Ovary (tissue), 9 donors: ENCODE measurements around the gene DNAH8. TPM values are rescaled to one million over a fixed set of nuclear protein-coding genes. Genes with fewer than 3 reads are reported as not detected.
"Not testable (repeated sequence)": the region's sequence is repeated elsewhere in the genome, so short reads cannot be mapped to it uniquely, and the experiment has no call there.

Experiments
- DNase-seq, 5 donors: peaks; one replicate each; pipeline ENCODE4 v3.0.0-alpha.2; 2019 to 2020
- H3K27ac ChIP-seq, 2 donors: fragments of 200-600 bp; one replicate each; pipeline versions ENCODE4 v1.5.1 to v1.8.0; 2019 to 2022
- H3K27me3 ChIP-seq: fragments of 200-600 bp; one replicate; pipeline ENCODE4 v1.8.0; 2022
- H3K36me3 ChIP-seq: fragments of 200-600 bp; sonication (generic); one replicate; pipeline ENCODE4 v1.5.1; 2019
- H3K4me1 ChIP-seq: one replicate; pipeline ENCODE4 v1.8.1; 2013; ENCODE audit warnings: mild to moderate bottlenecking, moderate library complexity; ENCODE audit not compliant: insufficient read depth
- H3K4me3 ChIP-seq: fragments of 200-600 bp; sonication (generic); one replicate; pipeline ENCODE4 v1.5.1; 2017
- H3K9me3 ChIP-seq, 2 donors: fragments of 200-600 bp in 1 of 2; sonication (generic) in 1 of 2; one replicate each; pipeline versions ENCODE4 v1.5.1 to v1.8.1; 2013 to 2019; ENCODE audit warnings: mild to moderate bottlenecking in 1 of 2, moderate library complexity in 1 of 2
- EP300 ChIP-seq: sonication (generic); formaldehyde crosslinking; IDR thresholded peaks from one replicate; pipeline ENCODE4 v1.6.1; 2017; ENCODE audit warnings: antibody characterized with exemption
- POLR2A ChIP-seq: fragments of 450-650 bp; IDR thresholded peaks from one replicate; pipeline ENCODE4 v1.6.1; 2017; ENCODE audit warnings: antibody characterized with exemption, mild to moderate bottlenecking, moderate library complexity
- WGBS, 3 donors: extraction: QIAGEN DNeasy Blood & Tissue Kit in 1 of 3; methylation state at CpG; one replicate each; pipeline versions ENCODE4 v1.1.5 to v1.1.7; 2013 to 2017; 5-methylcytosine and 5-hydroxymethylcytosine counted together
- intact Hi-C, 4 donors: fragments of 100-400 bp; cut with DNase I; formaldehyde crosslinking; loops; one replicate each; pipeline versions ENCODE4 v1.11.0 to v1.15.1; 2022 to 2023
- polyA plus RNA-seq, 2 donors: library from polyadenylated mRNA; stranded (reverse); fragments of 200-250 nt in 1 of 2; fragments of 350-450 nt in 1 of 2; fragmentation: Illumina TruSeq in 1 of 2; extraction: RNeasy Lipid Tissue Mini Kit (QIAGEN cat#74804) in 1 of 2; gene quantifications; one replicate each; pipeline ENCODE4 v1.2.3, GENCODE V29; 2013 to 2014
- total RNA-seq, 7 donors: library from RNA; depleted of rRNA in 2 of 7; stranded (reverse); fragments of >200 nt in 2 of 7; fragmentation: NEBNext Ultra II Directional in 3 of 7; extraction: Animal tissue kit (Norgen Biotek cat#: 25700) in 3 of 7; gene quantifications; one replicate each; pipeline versions ENCODE4 v1.1.0 to v1.2.4, GENCODE V29; 2016 to 2023
- TF ChIP-seq, protein P1 (sequence below), 3 donors: fragments of 450-650 bp in 2 of 3; fragments of 200-600 bp in 1 of 3; IDR thresholded peaks; one replicate each; pipeline versions ENCODE4 v1.5.1 to v1.8.0; 2016 to 2022; ENCODE audit warnings: antibody characterized with exemption in 3 of 3, mild to moderate bottlenecking in 1 of 3
- donor health status: DM: no; HTN: no; CAD: no; lungs with moderate emphysema.
- donor health status: DM: no; HTN: no; CAD: no.
- donor health status: Bipolar disorder and iron deficiency.
- donor health status: DM: yes; HTN: yes; CAD: no.
- donor health status: DM: no; HTN: no; CAD: no.
- donor health status: DM: yes; HTN: yes; CAD: no.

Gene DNAH8
- total and polyA plus RNA-seq, 9 donors, result under 0.01 to 0.08 (median 0.01) TPM; not detected in 4

GRCh38 chr6:38909015-38909730 is 194.1 kb downstream of the DNAH8 start:
- Histone ChIP-seq H3K27ac (no peak overlapping the region), H3K36me3 (no peaks in the 10 kb centered on the region), H3K4me1 (no peaks in the 10 kb centered on the region), H3K4me3 (no peak overlapping the region), H3K27me3 (no peaks in the 10 kb centered on the region), H3K9me3 (no peaks in the 10 kb centered on the region)
- DNase-seq, result no peak
- intact Hi-C loops, result no loop called here
- 58 to 68% (median 63%) methylated on average over 6 of the region's 6 CpGs for WGBS, 3 donors
- TF ChIP-seq EP300, result no peak
- no peak for TF ChIP-seq POLR2A
- TF ChIP-seq, protein P1, sequence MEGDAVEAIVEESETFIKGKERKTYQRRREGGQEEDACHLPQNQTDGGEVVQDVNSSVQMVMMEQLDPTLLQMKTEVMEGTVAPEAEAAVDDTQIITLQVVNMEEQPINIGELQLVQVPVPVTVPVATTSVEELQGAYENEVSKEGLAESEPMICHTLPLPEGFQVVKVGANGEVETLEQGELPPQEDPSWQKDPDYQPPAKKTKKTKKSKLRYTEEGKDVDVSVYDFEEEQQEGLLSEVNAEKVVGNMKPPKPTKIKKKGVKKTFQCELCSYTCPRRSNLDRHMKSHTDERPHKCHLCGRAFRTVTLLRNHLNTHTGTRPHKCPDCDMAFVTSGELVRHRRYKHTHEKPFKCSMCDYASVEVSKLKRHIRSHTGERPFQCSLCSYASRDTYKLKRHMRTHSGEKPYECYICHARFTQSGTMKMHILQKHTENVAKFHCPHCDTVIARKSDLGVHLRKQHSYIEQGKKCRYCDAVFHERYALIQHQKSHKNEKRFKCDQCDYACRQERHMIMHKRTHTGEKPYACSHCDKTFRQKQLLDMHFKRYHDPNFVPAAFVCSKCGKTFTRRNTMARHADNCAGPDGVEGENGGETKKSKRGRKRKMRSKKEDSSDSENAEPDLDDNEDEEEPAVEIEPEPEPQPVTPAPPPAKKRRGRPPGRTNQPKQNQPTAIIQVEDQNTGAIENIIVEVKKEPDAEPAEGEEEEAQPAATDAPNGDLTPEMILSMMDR (IDR thresholded peaks at IDR 0.05), result no peak

DNA sequence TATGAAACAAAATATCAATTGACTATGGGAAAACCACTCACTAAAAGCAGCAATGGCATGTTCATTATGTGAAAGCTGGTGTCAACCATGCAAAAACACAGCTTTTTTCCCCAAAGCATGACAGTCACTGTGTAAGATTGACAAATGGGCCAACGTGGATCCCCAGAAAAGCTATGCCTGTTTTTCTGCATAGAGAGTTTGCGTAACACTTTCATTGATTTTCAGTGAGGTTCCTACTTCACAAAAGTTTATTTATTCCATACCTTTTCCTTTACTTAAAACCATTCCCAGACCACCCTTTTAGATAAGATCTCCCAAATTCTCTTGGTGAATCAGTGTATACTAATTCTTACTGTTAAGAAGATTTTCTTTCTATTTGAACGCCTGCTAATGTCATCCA is 195.1 kb downstream of the DNAH8 start:
- no peaks in the 10 kb centered on the region for H3K27me3 ChIP-seq
- intact Hi-C loops, result no loop called here
- no peaks in the 10 kb centered on the region for H3K4me1 ChIP-seq
- no peak overlapping the region for H3K4me3 ChIP-seq
- no peak for DNase-seq
- H3K36me3 ChIP-seq, result no peaks in the 10 kb centered on the region
- no peak overlapping the region for H3K27ac ChIP-seq
- TF ChIP-seq, protein P1 (IDR thresholded peaks at IDR 0.05), result no peak
- TF ChIP-seq EP300 (no peak), POLR2A (no peak)
- 67 to 83% (median 72%) methylated on average over 3 of the region's 3 CpGs for WGBS, 3 donors
- H3K9me3 ChIP-seq, result no peaks in the 10 kb centered on the region

DNA sequence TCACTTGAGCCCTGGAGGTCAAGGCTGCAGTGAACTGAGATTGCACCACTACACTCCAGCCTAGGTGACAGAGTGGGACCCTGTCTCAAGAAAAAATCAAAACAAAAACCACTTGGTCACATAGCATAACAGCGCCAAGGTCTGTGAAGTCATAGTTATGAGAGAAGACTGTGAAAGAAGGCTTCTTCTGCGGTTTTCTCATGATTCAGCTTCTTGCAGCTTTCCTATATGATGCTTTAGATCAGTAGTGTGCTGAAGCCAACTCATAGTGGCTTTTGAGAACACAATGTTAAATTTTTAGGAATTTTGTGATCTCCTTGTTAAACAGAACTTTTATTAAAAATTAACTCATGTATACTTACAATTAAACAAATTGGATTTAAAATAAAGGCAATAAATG is 197.3 kb downstream of the DNAH8 start:
- Histone ChIP-seq H3K4me3 (no peak overlapping the region), H3K9me3 (no peaks in the 10 kb centered on the region), H3K27ac (no peak overlapping the region), H3K27me3 (no peaks in the 10 kb centered on the region), H3K4me1 (no peaks in the 10 kb centered on the region), H3K36me3 (no peaks in the 10 kb centered on the region)
- TF ChIP-seq, protein P1 (IDR thresholded peaks at IDR 0.05), result no peak
- TF ChIP-seq EP300 (no peak), POLR2A (no peak)
- intact Hi-C loops, result no loop called here
- DNase-seq, result no peak
- WGBS, 3 donors, result 88 to 99% (median 90%) methylated on average over 2 of the region's 2 CpGs

DNA sequence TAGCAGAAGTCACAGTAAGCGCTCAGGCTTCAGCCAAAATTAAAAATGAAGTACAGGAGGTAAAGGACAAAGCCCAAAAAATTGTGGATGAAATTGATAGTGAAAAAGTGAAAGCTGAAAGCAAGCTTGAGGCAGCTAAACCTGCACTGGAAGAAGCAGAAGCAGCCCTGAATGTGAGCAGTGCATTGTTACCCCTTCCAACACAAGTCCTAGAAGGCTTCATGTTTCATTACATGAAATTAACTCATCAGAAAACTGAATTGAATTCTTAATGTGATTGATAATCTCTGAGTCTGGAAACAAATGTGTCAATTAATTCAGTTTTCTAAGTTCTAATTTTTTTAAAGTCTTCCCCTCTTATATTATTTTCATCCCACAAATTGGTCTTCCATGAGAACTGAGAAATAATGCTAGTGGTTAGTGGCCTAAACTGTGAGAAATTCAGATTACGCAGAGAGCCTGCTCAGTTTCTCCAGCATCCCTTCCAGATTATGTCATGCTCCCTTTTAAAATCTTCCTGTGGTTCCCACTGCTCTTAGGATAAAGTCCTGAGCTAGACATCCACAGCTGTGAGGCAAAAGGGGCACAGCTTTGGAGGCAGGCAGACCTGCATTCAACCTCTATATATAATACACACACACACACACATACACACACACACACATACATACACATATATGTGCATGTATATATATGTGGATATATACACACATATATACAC is 200.3 kb downstream of the DNAH8 start:
- Histone ChIP-seq H3K36me3 (no peaks in the 10 kb centered on the region), H3K4me1 (no peaks in the 10 kb centered on the region), H3K27me3 (no peaks in the 10 kb centered on the region), H3K9me3 (no peaks in the 10 kb centered on the region), H3K4me3 (no peak overlapping the region), H3K27ac (no peak overlapping the region)
- TF ChIP-seq, protein P1 (IDR thresholded peaks at IDR 0.05), result no peak
- no peak for TF ChIP-seq POLR2A
- TF ChIP-seq EP300, result no peak
- intact Hi-C loops, result no loop called here
- WGBS, 3 donors, result 90 to 97% (median 94%) methylated on average over 2 of the region's 2 CpGs
- DNase-seq, result no peak

- H3K27me3 ChIP-seq, H3K4me3 ChIP-seq, H3K36me3 ChIP-seq, intact Hi-C loops, H3K9me3 ChIP-seq, H3K27ac ChIP-seq, H3K4me1 ChIP-seq, DNase-seq: not testable (repeated sequence)
- WGBS, 3 donors, result 65 to 80% (median 77%) methylated on average over 8 of the region's 8 CpGs
These were observed 206.4 kb downstream of the DNAH8 start for GRCh38 chr6:38921540-38921939.
